CD4-positive, alpha-beta T cell (primary cell): ENCODE measurements around the gene KHSRP. TPM values are rescaled to one million over a fixed set of nuclear protein-coding genes. Genes with fewer than 3 reads are reported as not detected.
A peak's percentile ranks its signal among the peaks of the same experiment; 100 is the strongest.

Experiments
- ATAC-seq: fragments of 200-7000 bp; cut with Tn5 transposase; one replicate; pipeline ENCODE4 v1.10.0; 2022; ENCODE audit warnings: mild to moderate bottlenecking; ENCODE audit not compliant: poor library complexity
- CTCF ChIA-PET: fragments of 350-600 bp; sonication (Branson Sonifier 250); formaldehyde crosslinking; loops from one replicate; lab custom pipeline; 2021; ENCODE audit warnings: antibody characterized with exemption, inconsistent platforms; lab: Charles Lee
- POLR2A ChIA-PET: fragments of 350-600 bp; sonication (Branson Sonifier 250); formaldehyde crosslinking; loops from one replicate; lab custom pipeline; 2021; ENCODE audit warnings: antibody characterized with exemption, inconsistent platforms; lab: Charles Lee
- DNase-seq, 14 experiments: peaks; one replicate each; pipeline ENCODE4 v3.0.0-alpha.2; 2013 to 2020; ENCODE audit warnings: mixed read lengths in 2 of 14
- H3K27ac ChIP-seq, 2 donors: one replicate each; pipeline versions ENCODE4 v1.5.1 to v1.7.0; 2013; ENCODE audit warnings: low read length in 2 of 2, low read depth in 1 of 2, mild to moderate bottlenecking in 1 of 2
- H3K27me3 ChIP-seq, 2 experiments: 1 replicate in 1 of 2; 2 replicates in 1 of 2; pipeline versions ENCODE4 v1.6.1 to v1.7.0; 2013; ENCODE audit warnings: low read length in 2 of 2, control low read depth in 1 of 2, mild to moderate bottlenecking in 1 of 2, moderate library complexity in 1 of 2; ENCODE audit not compliant: insufficient read depth in 2 of 2, control insufficient read depth in 1 of 2
- H3K36me3 ChIP-seq: one replicate; pipeline ENCODE4 v1.6.1; 2013; ENCODE audit warnings: low read length, control low read depth; ENCODE audit not compliant: insufficient read depth
- H3K4me1 ChIP-seq: one replicate; pipeline ENCODE4 v1.6.1; 2013; ENCODE audit warnings: low read length, control low read depth; ENCODE audit not compliant: insufficient read depth
- H3K4me3 ChIP-seq: one replicate; pipeline ENCODE4 v1.5.1; 2013; ENCODE audit warnings: mild to moderate bottlenecking, low read length, moderate library complexity
- H3K9me3 ChIP-seq, 2 experiments: 1 replicate in 1 of 2; 2 replicates in 1 of 2; pipeline versions ENCODE4 v1.6.1 to v1.7.0; 2013; ENCODE audit warnings: low read length in 2 of 2, mild to moderate bottlenecking in 2 of 2, control low read depth in 1 of 2, moderate library complexity in 1 of 2; ENCODE audit not compliant: control insufficient read depth in 1 of 2, insufficient read depth in 1 of 2
- H3K27ac Mint-ChIP-seq: one replicate; pipeline ENCODE4 v1.8.0; 2020; ENCODE audit warnings: mixed read lengths
- H3K27me3 Mint-ChIP-seq: one replicate; pipeline ENCODE4 v1.8.0; 2021; ENCODE audit warnings: mixed read lengths
- H3K36me3 Mint-ChIP-seq: one replicate; pipeline ENCODE4 v1.8.0; 2021; ENCODE audit warnings: low read depth, mixed read lengths
- H3K4me1 Mint-ChIP-seq: one replicate; pipeline ENCODE4 v1.8.0; 2021; ENCODE audit warnings: low read depth, mixed read lengths
- H3K4me3 Mint-ChIP-seq: one replicate; pipeline ENCODE4 v1.8.0; 2020; ENCODE audit warnings: mild to moderate bottlenecking, mixed read lengths
- H3K9me3 Mint-ChIP-seq: one replicate; pipeline ENCODE4 v1.8.0; 2020; ENCODE audit warnings: mixed read lengths
- CTCF ChIP-seq: fragments of 200-600 bp; IDR thresholded peaks from one replicate; pipeline ENCODE4 v1.8.0; 2022; ENCODE audit warnings: antibody characterized with exemption, mild to moderate bottlenecking
- intact Hi-C, 2 experiments: fragments of 100-400 bp; cut with DNase I in 1 of 2; cut with micrococcal nuclease in 1 of 2; formaldehyde crosslinking; loops; one replicate each; pipeline versions ENCODE4 v1.15.1 to v1.9.0; 2023 to 2025; cut with DNase I, micrococcal nuclease
- total RNA-seq, 174 experiments: library from RNA in 2 of 174; stranded (reverse) in 2 of 174; gene quantifications; one replicate each; pipeline ENCODE4 v1.2.3 and lab custom pipeline; 2021 to 2026

Gene KHSRP
- total RNA-seq, 2 experiments from 2014 or later = 128 to 143 TPM

GRCh38 chr19:6425732-6426620 lies 1.4 kb upstream of the KHSRP start:
- ChIA-PET CTCF (no interaction called here), POLR2A (interaction anchor here (1.4 to 3.6 kb wide), 9 partner anchors 28 to 644 kb away, joined by 3 to 53 read pairs (median 10); partner anchors contain the start of genes ALKBH7, CLPP, DENND1C and GTF2F1)
- ATAC-seq (no peak), DNase-seq (peak in 3 of 14 experiments; percentile 10 to 56 (median 28))
- H3K36me3 Mint-ChIP-seq = peaks cover 25% of the 10 kb centered on the region
- Histone ChIP-seq H3K9me3 (peaks cover 0 to 6% of the 10 kb centered on the region in 2 experiments), H3K36me3 (peaks cover 15% of the 10 kb centered on the region), H3K4me1 (peaks cover 48% of the 10 kb centered on the region), H3K4me3 (peak overlapping the region; percentile 46), H3K27ac (peak overlapping the region; percentile 75 to 87), H3K27me3 (no peaks in the 10 kb centered on the region)
- H3K4me1 Mint-ChIP-seq = peaks cover 37% of the 10 kb centered on the region
- no peaks in the 10 kb centered on the region for H3K9me3 Mint-ChIP-seq
- intact Hi-C loops = loop anchor here (1.0 to 2.0 kb wide), 4 partner anchors 33 to 54 kb away; partner anchors contain the start of genes ALKBH7 (in 2 of the 2) and GTF2F1 (in 1 of the 2)
- H3K4me3 Mint-ChIP-seq = peak overlapping the region; percentile 90
- H3K27ac Mint-ChIP-seq = peak overlapping the region; percentile 81
- no peaks in the 10 kb centered on the region for H3K27me3 Mint-ChIP-seq
- TF ChIP-seq CTCF = no peak

- H3K27ac Mint-ChIP-seq = peak overlapping the region; percentile 81
- peaks cover 34% of the 10 kb centered on the region for H3K36me3 Mint-ChIP-seq
- peak overlapping the region; percentile 90 for H3K4me3 Mint-ChIP-seq
- H3K27me3 Mint-ChIP-seq = no peaks in the 10 kb centered on the region
- ATAC-seq (peak; percentile 83), DNase-seq (peak; percentile 96 to 100 (median 98))
- intact Hi-C loops = loop anchor here (1.0 to 2.0 kb wide), 5 partner anchors 32 to 79 kb away; partner anchors contain the start of genes ALKBH7 (in 2 of the 2) and GTF2F1 (in 2 of the 2)
- peaks cover 37% of the 10 kb centered on the region for H3K4me1 Mint-ChIP-seq
- no peak for TF ChIP-seq CTCF
- H3K9me3 ChIP-seq = peaks cover 0 to 6% of the 10 kb centered on the region in 2 experiments
- peak overlapping the region; percentile 46 for H3K4me3 ChIP-seq
- H3K27me3 ChIP-seq = no peaks in the 10 kb centered on the region
- H3K36me3 ChIP-seq = peaks cover 23% of the 10 kb centered on the region
- POLR2A ChIA-PET = interaction anchor here (0.6 to 3.6 kb wide), 21 partner anchors 13 to 1518 kb away, joined by 3 to 53 read pairs (median 4); partner anchors contain the start of genes ALKBH7, CLPP, DENND1C and GPR108
- H3K9me3 Mint-ChIP-seq = no peaks in the 10 kb centered on the region
- H3K4me1 ChIP-seq = peaks cover 48% of the 10 kb centered on the region
- H3K27ac ChIP-seq = peak overlapping the region; percentile 75 to 87
- CTCF ChIA-PET = no interaction called here
These were observed 524 bp upstream of the KHSRP start for GRCh38 chr19:6424939-6425731.
